ENCODE data around the gene ZFPL1.

Gene ZFPL1

DNA sequence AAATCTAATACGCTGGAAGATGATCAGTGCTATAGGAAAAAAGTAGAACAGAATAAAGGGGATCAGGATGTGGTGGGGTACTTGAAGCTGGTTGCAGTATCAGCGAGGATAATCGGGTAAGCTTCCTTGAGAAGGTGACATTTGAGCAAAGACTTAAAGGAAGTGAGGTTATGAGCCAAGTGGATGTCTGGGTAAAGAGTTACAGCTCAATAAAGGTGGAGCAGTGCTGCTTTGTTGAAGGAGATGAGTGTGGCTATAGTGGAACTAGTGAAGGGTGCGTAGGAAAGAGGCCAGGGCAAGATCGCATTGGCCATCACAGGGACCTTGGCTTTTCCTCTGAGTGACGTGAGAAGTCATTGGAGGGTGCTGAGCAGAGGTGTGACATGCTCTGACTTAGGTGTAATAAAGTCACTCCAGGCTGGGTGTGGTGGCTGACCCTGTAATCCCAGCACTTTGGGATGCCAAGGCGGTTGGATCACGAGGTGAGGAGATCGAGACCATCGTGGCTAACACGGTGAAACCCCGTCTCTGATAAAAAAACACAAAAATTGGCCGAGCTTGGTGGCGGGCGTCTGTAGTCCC lies 52.6 kb downstream of the ZFPL1 start:
- DNase-seq (ENCODE audit: extremely low read depth, low read depth) = no peak
- TF ChIP-seq, protein P1, sequence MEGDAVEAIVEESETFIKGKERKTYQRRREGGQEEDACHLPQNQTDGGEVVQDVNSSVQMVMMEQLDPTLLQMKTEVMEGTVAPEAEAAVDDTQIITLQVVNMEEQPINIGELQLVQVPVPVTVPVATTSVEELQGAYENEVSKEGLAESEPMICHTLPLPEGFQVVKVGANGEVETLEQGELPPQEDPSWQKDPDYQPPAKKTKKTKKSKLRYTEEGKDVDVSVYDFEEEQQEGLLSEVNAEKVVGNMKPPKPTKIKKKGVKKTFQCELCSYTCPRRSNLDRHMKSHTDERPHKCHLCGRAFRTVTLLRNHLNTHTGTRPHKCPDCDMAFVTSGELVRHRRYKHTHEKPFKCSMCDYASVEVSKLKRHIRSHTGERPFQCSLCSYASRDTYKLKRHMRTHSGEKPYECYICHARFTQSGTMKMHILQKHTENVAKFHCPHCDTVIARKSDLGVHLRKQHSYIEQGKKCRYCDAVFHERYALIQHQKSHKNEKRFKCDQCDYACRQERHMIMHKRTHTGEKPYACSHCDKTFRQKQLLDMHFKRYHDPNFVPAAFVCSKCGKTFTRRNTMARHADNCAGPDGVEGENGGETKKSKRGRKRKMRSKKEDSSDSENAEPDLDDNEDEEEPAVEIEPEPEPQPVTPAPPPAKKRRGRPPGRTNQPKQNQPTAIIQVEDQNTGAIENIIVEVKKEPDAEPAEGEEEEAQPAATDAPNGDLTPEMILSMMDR (IDR thresholded peaks at IDR 0.05; ENCODE audit: low read depth, low read length) = no peak
